GM12878 (cell line): ENCODE measurements around the gene MAN1A1. TPM values are rescaled to one million over a fixed set of nuclear protein-coding genes. Genes with fewer than 3 reads are reported as not detected.

Experiments
- ATAC-seq: fragments of 200-7000 bp; cut with Tn5 transposase; 3 replicates; pipeline ENCODE4 v1.9.1; 2020; ENCODE audit warnings: mild to moderate bottlenecking, moderate library complexity
- BruUV-seq: library from RNA; stranded (reverse); fragments of 400-500 nt; replicated peaks from 2 replicates; lab custom pipeline; 2021; lab: Mats Ljungman, UMichigan
- CTCF ChIA-PET: fragments of 300-600 bp; sonication (Branson Sonifier 250); formaldehyde crosslinking; extraction: SDS; loops from one replicate; lab custom pipeline; 2021; ENCODE audit warnings: inconsistent platforms; lab: Yijun Ruan, JAX
- POLR2A ChIA-PET: fragments of 350-600 bp; formaldehyde crosslinking; extraction: SDS; loops from one replicate; lab custom pipeline; 2021; ENCODE audit warnings: inconsistent platforms; lab: Charles Lee
- RAD21 ChIA-PET: fragments of 300-600 bp; sonication (Branson Sonifier 250); formaldehyde crosslinking; loops from one replicate; lab custom pipeline; 2023; ENCODE audit warnings: antibody characterized with exemption; ENCODE audit not compliant: unreplicated experiment; lab: Charles Lee
- SMC1A ChIA-PET: fragments of 300-600 bp; sonication (Branson Sonifier 250); formaldehyde crosslinking; loops from one replicate; lab custom pipeline; 2023; ENCODE audit not compliant: unreplicated experiment, uncharacterized antibody; lab: Charles Lee
- DNase-seq: peaks from one replicate; pipeline ENCODE4 v3.0.0-alpha.2; 2011; ENCODE audit warnings: low read depth, low spot score
- FAIRE-seq: peaks from 3 replicates; lab custom pipeline; 2011; peaks lifted over from hg19 to GRCh38; lab: Jason Lieb, UNC
- H2AFZ ChIP-seq: 2 replicates; pipeline ENCODE4 v1.6.0; 2011; ENCODE audit warnings: low read depth, low read length, control low read depth; ENCODE audit not compliant: control insufficient read depth
- H3K27ac ChIP-seq: 2 replicates; pipeline ENCODE4 v1.5.1; 2011; ENCODE audit warnings: control low read depth; ENCODE audit not compliant: control insufficient read depth, insufficient read depth
- H3K27me3 ChIP-seq, 2 experiments: replicated peaks in 1 of 2; 2 replicates each; pipeline versions ENCODE4 v1.6.0 to v1.6.1; 2011; ENCODE audit warnings: low read length in 1 of 2; ENCODE audit not compliant: control insufficient read depth in 2 of 2, insufficient read depth in 2 of 2
- H3K36me3 ChIP-seq, 2 experiments: 2 replicates each; pipeline ENCODE4 v1.5.1; 2011; ENCODE audit warnings: low read length in 1 of 2; ENCODE audit not compliant: control insufficient read depth in 2 of 2, insufficient read depth in 2 of 2
- H3K4me1 ChIP-seq: 2 replicates; pipeline ENCODE4 v1.6.1; 2011; ENCODE audit warnings: mild to moderate bottlenecking, low read length, moderate library complexity, mixed read lengths; ENCODE audit not compliant: control insufficient read depth, insufficient read depth
- H3K4me2 ChIP-seq: 2 replicates; pipeline ENCODE4 v1.6.0; 2011; ENCODE audit warnings: control low read depth; ENCODE audit not compliant: control insufficient read depth, insufficient read depth
- H3K4me3 ChIP-seq: fragments of 200-600 bp; sonication (generic); 2 replicates; pipeline ENCODE4 v1.5.1; 2016
- H3K79me2 ChIP-seq: 2 replicates; pipeline ENCODE4 v1.6.0; 2011; ENCODE audit warnings: low read length; ENCODE audit not compliant: control insufficient read depth, insufficient read depth
- H3K9ac ChIP-seq: 2 replicates; pipeline ENCODE4 v1.8.0; 2011; ENCODE audit warnings: low read length, control low read depth, mixed read lengths; ENCODE audit not compliant: control insufficient read depth, insufficient read depth
- H3K9me3 ChIP-seq: replicated peaks from 3 replicates; pipeline ENCODE4 v1.5.1; 2011; ENCODE audit warnings: mild to moderate bottlenecking, low read length; ENCODE audit not compliant: control insufficient read depth, insufficient read depth
- H4K20me1 ChIP-seq: 2 replicates; pipeline ENCODE4 v1.6.0; 2011; ENCODE audit not compliant: control insufficient read depth, insufficient read depth
- CREM ChIP-seq: IDR thresholded peaks from 2 replicates; pipeline ENCODE4 v1.6.1; 2014; ENCODE audit warnings: antibody characterized with exemption, low read depth
- JUND ChIP-seq: IDR thresholded peaks from 2 replicates; pipeline ENCODE4 v1.6.1; 2012; ENCODE audit warnings: low read depth, mild to moderate bottlenecking, low read length, improper control_type of control experiment, moderate library complexity
- TCF12 ChIP-seq: IDR thresholded peaks from 2 replicates; pipeline ENCODE4 v1.6.1; 2011; ENCODE audit warnings: low read depth, mild to moderate bottlenecking, low read length
- TCF7 ChIP-seq: IDR thresholded peaks from 2 replicates; pipeline ENCODE4 v1.6.1; 2014; ENCODE audit warnings: antibody characterized with exemption, borderline replicate concordance
- ZNF217 ChIP-seq: fragments of 450-650 bp; IDR thresholded peaks from 2 replicates; pipeline ENCODE4 v1.6.1; 2017; ENCODE audit warnings: antibody characterized with exemption, mild to moderate bottlenecking
- ZNF384 ChIP-seq: IDR thresholded peaks from 2 replicates; pipeline ENCODE4 v1.6.1; 2012; ENCODE audit warnings: low read depth, mild to moderate bottlenecking, low read length, improper control_type of control experiment, borderline replicate concordance
- in situ Hi-C: fragments of 300-500 bp; cut with MboI; formaldehyde crosslinking; loops from 9 replicates; pipeline ENCODE4 v1.14.3; 2018; ENCODE audit warnings: mixed read lengths
- intact Hi-C: fragments of 100-400 bp; cut with micrococcal nuclease; formaldehyde crosslinking; loops from one replicate; pipeline ENCODE4 v1.14.2; 2022; ENCODE audit not compliant: unreplicated experiment
- polyA plus RNA-seq, 11 experiments: library from polyadenylated mRNA; depleted of rRNA in 4 of 11; unstranded in 6 of 11; stranded (reverse) in 5 of 11; fragments of >200 nt; fragmentation: Nextera tagmentation in 4 of 11; fragmentation: Illumina TruSeq in 1 of 11; extraction: Ambion mirVana in 4 of 11; extraction: Trizol in 1 of 11; gene quantifications; 1 replicate in 1 of 11; 2 replicates in 10 of 11; pipeline versions ENCODE4 v1.2.1 to v1.2.3, GENCODE V29; 2011 to 2016; ENCODE audit warnings: inconsistent platforms in 2 of 11, missing spikeins in 2 of 11, low read depth in 1 of 11
- total RNA-seq, 4 experiments: library from RNA; depleted of rRNA in 3 of 4; stranded (reverse); fragments of >200 nt in 3 of 4; fragmentation: Illumina TruSeq in 1 of 4; extraction: Trizol in 1 of 4; gene quantifications; 2 replicates each; pipeline versions ENCODE4 v1.2.1 to v1.2.3, GENCODE V29; 2013 to 2021
- TF ChIP-seq, protein P1 (sequence below): fragments of 450-650 bp; IDR thresholded peaks from 2 replicates; pipeline ENCODE4 v1.6.1; 2016; ENCODE audit warnings: mild to moderate bottlenecking

The MAN1A1 gene
- total and polyA plus RNA-seq, 10 of the 15 experiments (the other 5 are each of a cell fraction or from before 2014, with no cell fraction given) = 5.4 to 28.1 (median 19.5) TPM

DNA sequence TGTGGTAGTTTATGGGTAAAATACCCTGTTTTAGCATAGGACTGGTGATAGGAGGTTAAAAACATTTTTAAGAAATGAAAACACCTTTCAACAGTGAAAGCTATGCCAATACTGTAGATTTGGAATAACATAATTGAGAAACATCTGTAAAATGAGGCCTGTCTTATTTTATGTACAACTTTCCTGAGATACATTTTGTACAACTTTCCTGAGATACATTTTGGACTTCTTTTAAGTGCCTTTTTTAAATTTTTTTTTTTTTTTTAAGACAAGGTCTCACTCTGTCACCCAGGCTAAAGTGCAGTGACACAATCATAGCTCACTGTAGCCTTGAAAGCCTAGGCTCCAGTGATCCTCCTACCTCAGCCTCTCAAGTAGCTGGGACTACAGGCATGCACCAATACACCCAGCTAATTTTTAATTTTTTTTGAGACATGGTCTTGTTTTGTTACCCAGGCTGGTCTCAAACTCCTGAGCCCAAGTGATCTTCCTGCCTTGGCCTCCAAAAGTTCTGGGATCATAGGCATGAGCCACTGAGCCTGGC lies 84.6 kb downstream of the MAN1A1 start:
- no peak overlapping the region for H2AFZ ChIP-seq
- in situ Hi-C loops (no loop called here), intact Hi-C loops (no loop called here)
- BruUV-seq = no TSS peak
- SMC1A ChIA-PET = interaction anchor here (0.8 to 2.3 kb wide), 9 partner anchors 8 to 133 kb away, joined by 3 to 6 read pairs (median 3); no protein-coding TSS in a partner anchor
- peaks cover 0 to 2% of the 10 kb centered on the region in 2 experiments; a peak in 1 of 4 replicates for H3K36me3 ChIP-seq
- DNase-seq (no peak), ATAC-seq (no peak), FAIRE-seq (peak; percentile 23)
- no peak overlapping the region for H3K27ac ChIP-seq
- no peaks in the 10 kb centered on the region for H4K20me1 ChIP-seq
- no peaks in the 10 kb centered on the region for H3K27me3 ChIP-seq
- H3K9ac ChIP-seq = no peak overlapping the region
- H3K4me1 ChIP-seq = no peaks in the 10 kb centered on the region
- peaks cover under 1% of the 10 kb centered on the region; the same call in 1 of the 3 replicates for H3K9me3 ChIP-seq
- CTCF ChIA-PET = interaction anchor here (0.6 to 1.0 kb wide), 3 partner anchors 82 to 455 kb away, joined by 3 to 4 read pairs (median 3); no protein-coding TSS in a partner anchor
- RAD21 ChIA-PET = interaction anchor here (1.1 to 1.6 kb wide), 2 partner anchors 19 to 49 kb away, joined by 3 read pairs; no protein-coding TSS in a partner anchor
- no peak overlapping the region for H3K4me2 ChIP-seq
- H3K79me2 ChIP-seq = no peaks in the 10 kb centered on the region
- no peak overlapping the region for H3K4me3 ChIP-seq
- POLR2A ChIA-PET = no interaction called here
- TF ChIP-seq JUND = no peak
- no peak for TF ChIP-seq TCF12
- TF ChIP-seq CREM = no peak
- TF ChIP-seq, protein P1, sequence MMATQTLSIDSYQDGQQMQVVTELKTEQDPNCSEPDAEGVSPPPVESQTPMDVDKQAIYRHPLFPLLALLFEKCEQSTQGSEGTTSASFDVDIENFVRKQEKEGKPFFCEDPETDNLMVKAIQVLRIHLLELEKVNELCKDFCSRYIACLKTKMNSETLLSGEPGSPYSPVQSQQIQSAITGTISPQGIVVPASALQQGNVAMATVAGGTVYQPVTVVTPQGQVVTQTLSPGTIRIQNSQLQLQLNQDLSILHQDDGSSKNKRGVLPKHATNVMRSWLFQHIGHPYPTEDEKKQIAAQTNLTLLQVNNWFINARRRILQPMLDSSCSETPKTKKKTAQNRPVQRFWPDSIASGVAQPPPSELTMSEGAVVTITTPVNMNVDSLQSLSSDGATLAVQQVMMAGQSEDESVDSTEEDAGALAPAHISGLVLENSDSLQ = no peak
- no peak for TF ChIP-seq TCF7
- TF ChIP-seq ZNF217 = no peak
- TF ChIP-seq ZNF384 = no peak
